Measurements from ENCODE around the gene HGF.
"Not testable (repeated sequence)": the region's sequence is repeated elsewhere in the genome, so short reads cannot be mapped to it uniquely, and the experiment has no call there.

Gene HGF

GRCh38 chr7:81775560-81775959 is 5.7 kb upstream of the HGF start:
- no peak for DNase-seq

DNA sequence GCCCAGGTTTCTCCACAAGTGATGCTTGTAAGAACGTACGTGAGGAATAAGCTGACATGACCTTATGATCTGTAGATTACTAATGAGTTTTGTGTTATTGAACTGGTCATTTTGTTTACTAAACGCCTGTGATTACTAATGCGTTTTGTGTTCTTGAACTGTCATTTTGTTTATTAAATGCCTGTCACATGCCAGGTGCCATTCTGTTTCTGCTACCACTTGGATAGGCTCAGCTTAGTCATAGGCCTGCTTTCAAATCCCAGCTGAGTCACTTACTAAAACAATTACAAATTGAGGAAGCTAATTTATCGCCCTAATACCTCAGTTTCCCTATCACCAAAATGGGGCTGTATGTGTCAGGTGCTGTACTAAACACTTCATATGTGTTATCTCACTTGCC is 4.7 kb upstream of the HGF start:
- DNase-seq: no peak

DNA sequence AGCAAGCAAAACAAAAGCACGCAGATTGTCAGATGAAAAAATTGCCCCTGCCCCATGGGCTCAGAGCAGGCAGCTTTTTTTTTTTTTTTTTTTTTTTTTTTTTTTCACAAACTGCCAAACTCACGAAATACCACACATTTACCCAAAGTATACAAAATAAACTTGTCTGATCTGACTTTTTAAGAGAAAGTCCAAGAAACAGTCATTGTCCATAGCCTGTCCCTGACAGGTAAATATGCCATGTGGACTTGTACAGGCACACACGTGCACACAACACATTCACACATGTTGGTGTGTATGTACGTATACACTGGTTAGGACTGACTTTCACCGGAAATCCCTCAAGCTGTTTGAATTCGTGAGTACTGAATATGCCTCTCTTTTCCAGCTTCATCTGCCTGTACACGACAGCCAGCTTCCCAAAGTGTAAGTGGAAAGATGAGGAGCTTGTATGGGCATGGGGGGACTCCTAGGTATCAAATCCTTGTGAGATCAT is 929 bp upstream of the HGF start:
- no peak for DNase-seq

DNA sequence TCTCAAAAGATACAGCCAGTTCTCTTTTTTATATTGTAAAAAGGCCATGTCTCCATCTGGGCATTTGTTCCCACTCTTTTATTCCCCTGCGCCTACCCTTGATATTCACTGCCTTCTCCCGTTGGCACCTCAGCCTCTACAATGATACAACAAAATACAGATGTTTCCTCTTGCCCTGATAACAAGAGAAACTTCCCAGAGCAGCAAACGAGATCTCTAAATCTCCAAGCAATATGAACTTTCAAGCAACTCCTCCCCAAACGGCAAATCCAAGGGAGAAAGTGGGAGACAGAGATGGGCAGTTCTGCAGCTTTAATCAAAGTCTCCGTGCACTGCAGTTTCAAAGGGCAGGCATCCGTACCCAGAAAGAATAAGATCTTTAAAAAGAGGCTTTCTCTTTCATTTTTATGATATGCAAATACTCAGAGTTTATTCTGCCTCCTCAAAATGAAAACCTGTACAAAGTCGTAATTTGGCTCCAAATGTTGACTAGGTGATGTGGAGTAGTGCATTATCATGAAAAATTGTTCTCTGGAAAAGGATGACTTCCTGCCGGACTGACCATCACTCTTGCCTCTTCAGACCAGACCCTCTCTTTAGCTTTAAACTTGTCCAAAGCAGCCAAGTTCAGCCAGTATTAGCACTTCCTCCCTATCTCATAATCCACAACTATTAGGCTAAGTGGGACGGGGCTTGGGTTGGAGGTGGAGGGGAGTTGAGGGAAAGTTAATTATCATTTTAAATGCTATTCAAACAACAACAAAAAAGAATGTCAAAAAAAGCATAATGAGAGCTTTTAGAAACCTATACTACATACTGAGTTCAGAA is 682 bp downstream of the HGF start:
- DNase-seq: no peak

GRCh38 chr7:81767926-81768325 is 1.9 kb downstream of the HGF start:
- DNase-seq: no peak

- DNase-seq: no peak
Measured at GRCh38 chr7:81761821-81762220, 8.0 kb downstream of the HGF start.

DNA sequence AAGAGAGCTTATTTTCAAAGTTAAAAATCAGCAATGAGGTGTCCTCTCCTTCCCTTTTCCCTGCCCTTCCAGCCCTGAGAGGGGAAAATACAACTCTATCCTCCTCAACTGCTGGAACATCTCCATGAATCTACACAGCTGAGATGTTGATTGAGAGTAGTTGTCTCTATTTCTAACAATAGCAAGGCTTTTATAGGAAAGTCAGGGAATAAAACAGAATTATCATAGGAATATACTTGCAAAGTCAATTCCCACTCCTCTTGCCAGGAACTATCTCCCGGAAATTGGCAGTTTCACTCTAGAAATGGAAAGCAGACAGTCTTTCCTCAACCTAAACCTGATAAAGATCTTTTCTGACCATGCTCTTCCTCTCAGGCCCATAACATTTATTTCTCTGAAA is 8.8 kb downstream of the HGF start:
- no peak for DNase-seq

- no peak for DNase-seq
Measured at GRCh38 chr7:81754918-81755696, 14.7 kb downstream of the HGF start.

DNA sequence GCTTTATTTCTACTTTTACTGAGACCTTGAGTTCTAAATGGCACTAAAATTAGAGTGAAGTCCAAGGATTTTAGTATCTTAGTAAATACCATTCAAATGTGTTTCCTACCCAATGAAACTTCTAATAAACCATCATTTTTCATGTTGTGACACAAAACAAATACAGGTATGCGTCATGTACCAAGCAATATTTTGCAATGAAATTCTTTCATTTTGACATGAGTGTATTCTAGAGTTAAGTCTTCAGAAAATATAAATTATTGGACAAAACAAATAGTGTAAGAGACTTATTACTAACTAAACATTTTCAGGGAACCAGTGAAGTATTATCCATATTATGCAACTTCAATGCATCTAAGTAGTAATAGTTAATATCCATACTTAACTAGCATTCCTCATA is 16.5 kb downstream of the HGF start:
- DNase-seq: no peak

DNA sequence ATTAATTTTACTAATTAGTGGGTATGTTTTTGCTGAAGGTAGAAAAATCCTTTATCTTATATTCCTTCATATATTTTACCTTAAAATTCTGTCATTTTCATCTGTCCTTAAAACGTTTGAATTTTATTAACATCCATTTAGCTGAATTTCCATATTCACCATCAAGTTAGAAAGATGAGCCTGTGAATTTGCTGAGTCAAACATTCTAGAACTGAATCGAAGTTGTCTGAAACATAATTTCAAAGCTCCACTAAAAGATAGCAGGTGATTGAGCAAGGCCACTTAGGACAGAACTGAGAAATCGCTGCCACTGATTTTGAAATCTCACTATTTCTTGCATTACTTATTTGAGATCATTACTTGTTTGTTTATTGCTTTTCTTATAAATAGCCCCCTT is 17.5 kb downstream of the HGF start:
- no peak for DNase-seq

GRCh38 chr7:81751619-81752317 is 18.1 kb downstream of the HGF start:
- no peak for DNase-seq

DNA sequence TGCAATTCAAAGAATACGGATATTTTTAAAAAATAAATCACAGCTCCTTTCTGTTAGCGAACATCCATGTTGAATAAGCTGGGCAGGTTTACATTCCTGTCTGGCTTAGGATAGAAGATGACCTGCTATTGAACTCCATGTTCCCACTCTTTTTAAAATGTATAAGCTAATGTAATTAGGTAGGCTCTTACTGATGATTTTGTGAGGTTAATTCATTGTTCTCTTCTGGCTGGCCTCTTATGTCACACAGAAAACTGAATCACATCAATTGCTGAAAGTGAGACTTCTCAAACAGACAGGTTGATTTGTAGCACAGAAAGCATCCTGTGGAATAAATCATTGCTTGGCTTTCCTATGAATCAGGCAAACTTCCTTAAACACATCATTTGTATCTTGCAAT is 24.2 kb downstream of the HGF start:
- DNase-seq: no peak

- DNase-seq: no peak
Measured at GRCh38 chr7:81744389-81744788, 25.5 kb downstream of the HGF start.

DNA sequence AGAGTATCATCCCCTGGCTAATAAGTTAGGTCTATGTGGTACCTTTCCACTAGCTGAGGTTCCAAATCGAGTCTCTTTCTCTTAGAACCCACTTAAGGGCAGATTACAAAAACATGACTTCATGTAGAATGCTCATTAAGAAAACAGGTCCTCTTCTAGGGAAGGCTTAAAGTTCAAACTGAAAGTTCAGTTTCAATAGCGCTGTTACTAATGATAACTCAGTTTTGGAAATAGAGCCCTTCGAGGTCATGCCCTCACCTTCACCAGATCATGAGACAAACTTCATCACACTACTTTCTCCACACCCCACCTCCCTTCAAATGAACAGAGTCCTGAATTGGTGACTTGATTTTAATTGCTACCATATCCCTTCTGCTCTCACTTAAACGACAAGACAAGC is 26.2 kb downstream of the HGF start:
- no peak for DNase-seq

GRCh38 chr7:81743201-81743600 is 26.6 kb downstream of the HGF start:
- DNase-seq: no peak

- no peak for DNase-seq
Measured at GRCh38 chr7:81740403-81740802, 29.4 kb downstream of the HGF start.

GRCh38 chr7:81736091-81736490 is 33.8 kb downstream of the HGF start:
- DNase-seq: no peak

DNA sequence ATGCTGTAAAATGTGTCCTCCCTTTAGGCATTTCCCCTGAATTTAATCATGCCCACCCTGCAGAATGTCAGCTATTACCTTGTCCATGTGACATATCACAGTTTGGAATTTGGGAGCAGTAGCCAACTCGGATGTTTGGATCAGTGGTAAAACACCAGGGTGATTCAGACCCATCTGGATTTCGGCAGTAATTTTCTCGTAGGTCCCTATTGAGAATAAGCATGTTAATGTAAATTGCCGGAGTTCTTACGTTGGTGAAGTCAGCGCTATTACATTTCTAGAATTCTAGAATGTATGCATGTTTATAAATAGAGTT is 44.1 kb downstream of the HGF start:
- no peak for DNase-seq

GRCh38 chr7:81725003-81725811 is 44.6 kb downstream of the HGF start:
- DNase-seq: no peak

DNA sequence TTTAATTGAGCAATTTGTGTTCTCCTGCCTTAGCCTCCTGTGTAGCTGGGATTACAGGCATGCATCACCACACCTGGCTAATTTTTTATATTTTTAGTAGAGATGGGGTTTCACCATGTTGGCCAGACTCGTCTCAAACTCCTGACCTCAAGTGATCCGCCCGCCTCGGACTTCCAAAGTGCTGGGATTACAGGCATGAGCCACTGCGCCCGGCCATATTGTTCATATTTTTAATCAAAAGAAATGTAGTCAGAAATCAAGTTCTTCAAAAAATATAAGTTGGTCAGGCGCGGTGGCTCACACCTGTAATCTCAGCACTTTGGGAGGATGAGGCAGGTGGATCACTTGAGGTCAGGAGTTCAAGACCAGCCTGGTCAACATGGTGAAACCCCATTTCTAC is 47.6 kb downstream of the HGF start:
- DNase-seq: not testable (repeated sequence)

GRCh38 chr7:81721437-81721836 is 48.4 kb downstream of the HGF start:
- DNase-seq: no peak

- no peak for DNase-seq
Measured at GRCh38 chr7:81719865-81720264, 50.0 kb downstream of the HGF start.

Data from stimulated activated naive CD4-positive, alpha-beta T cell (primary cell).